Right lobe of liver (tissue), 6 donors: Measurements from ENCODE around the gene KRT4. TPM values are rescaled to one million over a fixed set of nuclear protein-coding genes. Genes with fewer than 3 reads are reported as not detected.

Experiments
- ATAC-seq, 4 donors: fragments of 200-7000 bp; cut with Tn5 transposase; one replicate each; pipeline ENCODE4 v1.9.1; 2020; ENCODE audit warnings: mild to moderate bottlenecking in 4 of 4, moderate library complexity in 4 of 4
- DNase-seq, 3 donors: peaks; one replicate each; pipeline ENCODE4 v3.0.0-alpha.2; 2020
- H3K27ac ChIP-seq, 3 donors: fragments of 200-600 bp; one replicate each; pipeline ENCODE4 v1.8.0; 2022
- H3K27me3 ChIP-seq, 2 donors: fragments of 200-600 bp; one replicate each; pipeline ENCODE4 v1.8.0; 2022
- H3K36me3 ChIP-seq, 4 donors: fragments of 200-600 bp; sonication (generic) in 1 of 4; one replicate each; pipeline versions ENCODE4 v1.5.1 to v1.8.0; 2017 to 2022; ENCODE audit warnings: control low read depth in 1 of 4
- H3K4me1 ChIP-seq, 4 donors: fragments of 200-600 bp; sonication (generic) in 1 of 4; one replicate each; pipeline versions ENCODE4 v1.5.1 to v1.8.0; 2017 to 2022; ENCODE audit warnings: control low read depth in 1 of 4
- H3K4me3 ChIP-seq, 3 donors: fragments of 200-600 bp; one replicate each; pipeline ENCODE4 v1.8.0; 2022
- H3K9me3 ChIP-seq, 4 donors: fragments of 200-600 bp; sonication (generic) in 1 of 4; one replicate each; pipeline versions ENCODE4 v1.5.1 to v1.8.0; 2017 to 2022; ENCODE audit warnings: control low read depth in 1 of 4
- CTCF ChIP-seq, 4 donors: fragments of 200-600 bp in 3 of 4; fragments of 450-650 bp in 1 of 4; IDR thresholded peaks; one replicate each; pipeline versions ENCODE4 v1.5.1 to v1.8.0; 2016 to 2022; ENCODE audit warnings: antibody characterized with exemption in 4 of 4, mild to moderate bottlenecking in 2 of 4
- POLR2A ChIP-seq: fragments of 450-650 bp; IDR thresholded peaks from one replicate; pipeline ENCODE4 v1.6.1; 2017; ENCODE audit warnings: antibody characterized with exemption, mild to moderate bottlenecking
- WGBS: methylation state at CpG from one replicate; pipeline ENCODE4 v1.1.6; 2018; ENCODE audit warnings: low coverage, low lambda C conversion rate; ENCODE audit not compliant: insufficient coverage; ENCODE audit errors: missing lambda C conversion rate; 5-methylcytosine and 5-hydroxymethylcytosine counted together
- intact Hi-C, 2 donors: fragments of 100-400 bp; cut with DNase I; formaldehyde crosslinking; loops; one replicate each; pipeline versions ENCODE4 v1.11.2 to v1.14.1; 2022
- total RNA-seq, 6 experiments: library from RNA; depleted of rRNA in 2 of 6; stranded (reverse); fragments of >200 nt in 2 of 6; fragmentation: NEBNext Ultra II Directional in 3 of 6; extraction: Animal tissue kit (Norgen Biotek cat#: 25700) in 3 of 6; gene quantifications; one replicate each; pipeline versions ENCODE4 v1.1.0 to v1.2.4, GENCODE V29; 2016 to 2023
- donor health status: DM: no; HTN: yes; CAD: no.
- donor health status: DM: no; HTN: no; CAD: no.
- donor health status: DM: no; HTN: no; CAD: no.
- donor health status: DM: no; HTN: yes; CAD: no.
- donor health status: DM: no; HTN: yes; CAD: no.

Gene KRT4
- total RNA-seq, 6 experiments from 2014 or later: not detected

- DNase-seq: no peak
- no peaks in the 10 kb centered on the region for H3K27me3 ChIP-seq
These were observed 6.6 kb upstream of the KRT4 start for GRCh38 chr12:52820521-52820920.

GRCh38 chr12:52819731-52820510 is 6.0 kb upstream of the KRT4 start:
- ATAC-seq (no peak), DNase-seq (no peak)
- Histone ChIP-seq H3K36me3 (no peaks in the 10 kb centered on the region), H3K9me3 (no peaks in the 10 kb centered on the region), H3K27me3 (no peaks in the 10 kb centered on the region), H3K4me1 (no peaks in the 10 kb centered on the region), H3K27ac (no peak overlapping the region), H3K4me3 (no peak overlapping the region)
- intact Hi-C loops: no loop called here
- WGBS: 80% methylated on average over 6 of the region's 7 CpGs
- no peak for TF ChIP-seq CTCF (IDR thresholded peaks at IDR 0.05)
- TF ChIP-seq POLR2A: no peak

More at GRCh38 chr12:52820521-52820920, 6.6 kb upstream of the KRT4 start:
- H3K36me3 ChIP-seq: no peaks in the 10 kb centered on the region
- ATAC-seq: no peak
- intact Hi-C loops: no loop called here
- H3K4me1 ChIP-seq: no peaks in the 10 kb centered on the region
- TF ChIP-seq POLR2A (no peak), CTCF (IDR thresholded peaks at IDR 0.05) (no peak)
- no peak overlapping the region for H3K27ac ChIP-seq
- H3K4me3 ChIP-seq: no peak overlapping the region
- H3K9me3 ChIP-seq: no peaks in the 10 kb centered on the region
- 68% methylated on average over 5 of the region's 6 CpGs for WGBS

- Histone ChIP-seq H3K4me1 (no peaks in the 10 kb centered on the region), H3K27me3 (no peaks in the 10 kb centered on the region), H3K36me3 (no peaks in the 10 kb centered on the region), H3K4me3 (no peak overlapping the region), H3K9me3 (no peaks in the 10 kb centered on the region), H3K27ac (no peak overlapping the region)
- intact Hi-C loops: no loop called here
- no peak for DNase-seq
- no peak for ATAC-seq
- TF ChIP-seq CTCF (IDR thresholded peaks at IDR 0.05): no peak
- no peak for TF ChIP-seq POLR2A
- WGBS: 59% methylated on average over 4 of the region's 7 CpGs
These were observed 5.0 kb upstream of the KRT4 start for GRCh38 chr12:52818887-52819420.

- intact Hi-C loops: no loop called here
- Histone ChIP-seq H3K4me3 (no peak overlapping the region), H3K36me3 (no peaks in the 10 kb centered on the region), H3K4me1 (no peaks in the 10 kb centered on the region), H3K27me3 (no peaks in the 10 kb centered on the region), H3K9me3 (no peaks in the 10 kb centered on the region), H3K27ac (no peak overlapping the region)
- TF ChIP-seq POLR2A (no peak), CTCF (IDR thresholded peaks at IDR 0.05) (no peak)
- DNase-seq (no peak), ATAC-seq (no peak)
- 13% methylated on average over 3 of the region's 7 CpGs for WGBS
These were observed 4.5 kb upstream of the KRT4 start for GRCh38 chr12:52818388-52818787.
